ENCODE results near the gene ISLR.

The ISLR gene

DNA sequence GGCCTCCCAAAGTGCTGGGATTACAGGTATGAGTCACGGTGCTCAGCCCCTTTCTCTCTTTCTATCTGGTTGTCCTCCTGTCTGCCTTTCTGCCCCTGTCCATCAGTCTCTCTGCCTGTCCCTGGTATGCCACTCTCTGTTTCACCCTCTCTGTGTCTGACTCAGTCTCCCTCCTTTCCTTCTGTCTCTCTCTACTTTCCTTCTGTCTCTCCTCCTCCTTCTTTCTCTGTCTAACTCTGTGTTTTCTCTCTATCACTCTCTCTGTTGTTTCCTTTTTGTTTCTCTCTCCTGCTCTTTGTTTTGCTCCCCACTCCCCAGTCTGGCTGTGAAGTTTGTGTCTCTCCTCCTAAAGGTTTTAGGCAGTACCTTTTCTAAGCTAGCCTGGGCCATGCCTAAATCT, 38.1 kb downstream of the ISLR start:
- no peak for TF ChIP-seq CTCF (IDR thresholded peaks at IDR 0.05; ENCODE audit: extremely low read depth, insufficient read depth, missing control alignments)
- in situ Hi-C loops (cut with MboI; ENCODE audit: low pct_unique_long_range_greater_than_20kb, low sequenced_read_pairs, unreplicated experiment) = no loop called here
- DNase-seq (ENCODE audit: low spot score) = no peak

GRCh38 chr15:74212494-74212893, 39.0 kb downstream of the ISLR start:
- peak; percentile 61 for DNase-seq (ENCODE audit: low spot score)
- in situ Hi-C loops (cut with MboI; ENCODE audit: low pct_unique_long_range_greater_than_20kb, low sequenced_read_pairs, unreplicated experiment) = no loop called here
- peak; percentile 15 for TF ChIP-seq CTCF (IDR thresholded peaks at IDR 0.05; ENCODE audit: extremely low read depth, insufficient read depth, missing control alignments)

- DNase-seq (ENCODE audit: low spot score) = no peak
- in situ Hi-C loops (cut with MboI; ENCODE audit: low pct_unique_long_range_greater_than_20kb, low sequenced_read_pairs, unreplicated experiment) = no loop called here
- no peak for TF ChIP-seq CTCF (IDR thresholded peaks at IDR 0.05; ENCODE audit: extremely low read depth, insufficient read depth, missing control alignments)
These were observed 40.4 kb downstream of the ISLR start for GRCh38 chr15:74213858-74214284.

- in situ Hi-C loops (cut with MboI; ENCODE audit: low pct_unique_long_range_greater_than_20kb, low sequenced_read_pairs, unreplicated experiment) = no loop called here
- DNase-seq (ENCODE audit: low spot score) = no peak
- TF ChIP-seq CTCF (IDR thresholded peaks at IDR 0.05; ENCODE audit: extremely low read depth, insufficient read depth, missing control alignments) = no peak
These were observed 41.0 kb downstream of the ISLR start for GRCh38 chr15:74214324-74215021.

DNA sequence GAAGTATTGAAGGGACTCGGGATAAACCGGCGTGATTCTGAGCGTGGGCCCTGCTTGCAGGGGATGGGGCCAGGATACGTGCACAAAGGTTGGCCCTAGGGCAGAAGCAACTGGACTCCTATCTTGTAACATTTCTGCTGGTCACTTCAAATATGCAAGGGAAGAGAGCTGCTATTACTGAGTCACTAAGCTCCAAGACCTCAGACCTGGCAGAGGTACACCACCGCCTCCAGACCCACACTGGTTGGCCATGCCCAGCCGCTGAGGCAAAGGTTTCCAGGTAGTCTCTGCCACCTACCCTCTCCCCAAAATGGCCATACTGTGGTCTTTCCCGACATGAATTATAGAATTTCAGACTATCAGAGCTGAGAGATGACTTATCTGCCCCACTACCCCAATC, 42.4 kb downstream of the ISLR start:
- in situ Hi-C loops (cut with MboI; ENCODE audit: low pct_unique_long_range_greater_than_20kb, low sequenced_read_pairs, unreplicated experiment) = no loop called here
- no peak for DNase-seq (ENCODE audit: low spot score)
- no peak for TF ChIP-seq CTCF (IDR thresholded peaks at IDR 0.05; ENCODE audit: extremely low read depth, insufficient read depth, missing control alignments)

GRCh38 chr15:74216949-74217348, 43.4 kb downstream of the ISLR start:
- in situ Hi-C loops (cut with MboI; ENCODE audit: low pct_unique_long_range_greater_than_20kb, low sequenced_read_pairs, unreplicated experiment) = no loop called here
- TF ChIP-seq CTCF (IDR thresholded peaks at IDR 0.05; ENCODE audit: extremely low read depth, insufficient read depth, missing control alignments) = no peak
- DNase-seq (ENCODE audit: low spot score) = no peak
